GDM1 (cell line): Measurements from ENCODE around the gene OBI1.

Source experiments
- DNase-seq: peaks from one replicate; lab custom pipeline; 2025; lab: John Stamatoyannopoulos, UW

OBI1 gene, protein sequence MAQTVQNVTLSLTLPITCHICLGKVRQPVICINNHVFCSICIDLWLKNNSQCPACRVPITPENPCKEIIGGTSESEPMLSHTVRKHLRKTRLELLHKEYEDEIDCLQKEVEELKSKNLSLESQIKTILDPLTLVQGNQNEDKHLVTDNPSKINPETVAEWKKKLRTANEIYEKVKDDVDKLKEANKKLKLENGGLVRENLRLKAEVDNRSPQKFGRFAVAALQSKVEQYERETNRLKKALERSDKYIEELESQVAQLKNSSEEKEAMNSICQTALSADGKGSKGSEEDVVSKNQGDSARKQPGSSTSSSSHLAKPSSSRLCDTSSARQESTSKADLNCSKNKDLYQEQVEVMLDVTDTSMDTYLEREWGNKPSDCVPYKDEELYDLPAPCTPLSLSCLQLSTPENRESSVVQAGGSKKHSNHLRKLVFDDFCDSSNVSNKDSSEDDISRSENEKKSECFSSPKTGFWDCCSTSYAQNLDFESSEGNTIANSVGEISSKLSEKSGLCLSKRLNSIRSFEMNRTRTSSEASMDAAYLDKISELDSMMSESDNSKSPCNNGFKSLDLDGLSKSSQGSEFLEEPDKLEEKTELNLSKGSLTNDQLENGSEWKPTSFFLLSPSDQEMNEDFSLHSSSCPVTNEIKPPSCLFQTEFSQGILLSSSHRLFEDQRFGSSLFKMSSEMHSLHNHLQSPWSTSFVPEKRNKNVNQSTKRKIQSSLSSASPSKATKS

DNA sequence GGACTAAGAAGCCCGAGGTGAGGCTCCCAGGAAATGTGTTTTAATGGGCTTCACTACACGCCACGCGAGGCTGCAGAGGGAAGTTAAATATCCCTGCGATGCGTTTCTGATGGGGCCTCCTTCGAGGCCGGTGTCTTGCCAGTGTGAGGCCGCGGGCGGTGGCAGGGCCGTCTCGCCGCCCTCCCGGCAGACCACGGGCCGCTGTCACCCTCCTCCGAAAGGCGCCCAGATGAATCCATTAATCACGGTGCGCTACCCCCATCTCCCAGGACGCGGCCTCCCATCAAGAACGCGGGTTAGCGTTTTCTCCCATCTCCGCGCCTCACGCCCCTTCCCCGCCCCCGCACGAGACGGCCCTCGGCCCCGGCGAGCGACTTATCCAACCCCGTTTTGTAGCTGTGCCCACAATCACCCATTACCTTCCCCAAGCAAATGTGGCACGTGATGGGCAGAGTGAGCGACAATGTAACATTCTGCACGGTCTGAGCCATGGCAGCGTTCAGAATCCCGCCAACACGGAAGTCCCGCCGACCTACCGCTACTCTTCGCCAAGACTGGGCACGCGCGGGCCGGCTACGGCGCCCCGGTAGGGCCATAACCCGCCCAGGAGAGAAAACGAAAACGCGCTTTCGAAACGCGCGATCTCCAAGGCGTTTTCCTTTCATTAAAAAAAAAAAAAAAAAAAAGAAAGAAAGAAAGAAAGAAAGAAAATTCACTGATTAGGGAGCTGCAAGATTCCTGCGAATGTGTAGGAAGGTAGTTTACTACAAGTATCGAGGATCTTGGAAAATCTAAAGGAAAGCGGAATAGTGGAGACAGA is at the start of gene OBI1:
Gene OBI1, minus strand, starts transcription at position 526 of the 820 bp plus-strand sequence. Its CDS starts 35 bp downstream, at position 491.
- peak; percentile 86 for DNase-seq

DNA sequence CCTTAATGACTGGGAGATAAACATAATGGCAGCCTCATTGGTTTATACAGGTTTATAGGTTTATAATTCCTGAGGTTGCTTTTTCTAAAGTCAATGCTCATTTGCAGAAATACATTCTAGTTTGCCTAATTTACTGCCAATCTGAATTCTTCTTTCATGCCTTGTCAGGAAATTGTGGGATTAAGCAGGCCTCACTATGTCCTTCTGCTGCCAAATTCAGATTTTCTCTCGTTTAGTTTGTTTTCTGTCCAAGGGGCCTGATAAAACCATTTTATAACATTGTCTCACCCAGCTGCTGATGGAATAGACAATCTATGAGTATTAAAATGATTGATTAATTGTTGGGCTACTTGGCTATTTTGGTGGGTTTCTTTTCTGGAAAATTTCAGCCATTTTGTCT is 42.4 kb upstream of the OBI1 start:
- no peak for DNase-seq

DNA sequence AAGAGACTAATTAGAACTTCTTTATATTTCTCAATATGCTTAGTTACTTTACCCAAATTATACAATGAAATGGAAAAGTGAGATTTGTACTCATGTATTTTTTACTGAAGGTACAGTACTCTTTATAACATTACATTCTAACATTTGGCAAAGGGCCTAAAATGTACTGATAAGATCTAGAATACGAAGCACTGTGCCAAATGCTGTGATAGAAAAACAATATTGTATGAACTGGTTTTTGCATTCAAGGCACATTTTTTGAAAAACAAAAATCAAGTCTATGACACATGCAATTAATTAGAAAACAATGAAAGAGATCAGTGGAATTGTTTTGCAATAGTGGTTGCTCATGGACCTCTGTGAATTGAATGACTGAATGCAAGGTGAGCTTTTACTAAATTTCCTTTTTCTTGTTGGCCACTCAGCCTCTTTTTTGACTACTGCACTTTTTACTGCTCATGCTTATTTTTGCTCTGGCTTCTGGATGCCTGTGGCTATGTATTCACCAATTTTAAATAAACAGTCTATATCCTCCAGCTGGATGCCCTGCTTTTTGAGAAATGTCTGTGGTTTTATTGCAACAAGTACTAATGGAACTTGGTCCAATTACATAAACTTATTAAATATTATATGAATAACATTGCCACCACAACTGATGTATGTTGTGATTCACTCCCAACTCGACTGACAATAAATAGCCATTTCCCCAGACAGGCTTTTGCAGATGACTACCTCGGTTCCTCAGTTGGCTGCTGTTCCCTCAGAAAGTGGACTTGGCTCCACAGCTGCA is 41.4 kb upstream of the OBI1 start:
- DNase-seq, result no peak

DNA sequence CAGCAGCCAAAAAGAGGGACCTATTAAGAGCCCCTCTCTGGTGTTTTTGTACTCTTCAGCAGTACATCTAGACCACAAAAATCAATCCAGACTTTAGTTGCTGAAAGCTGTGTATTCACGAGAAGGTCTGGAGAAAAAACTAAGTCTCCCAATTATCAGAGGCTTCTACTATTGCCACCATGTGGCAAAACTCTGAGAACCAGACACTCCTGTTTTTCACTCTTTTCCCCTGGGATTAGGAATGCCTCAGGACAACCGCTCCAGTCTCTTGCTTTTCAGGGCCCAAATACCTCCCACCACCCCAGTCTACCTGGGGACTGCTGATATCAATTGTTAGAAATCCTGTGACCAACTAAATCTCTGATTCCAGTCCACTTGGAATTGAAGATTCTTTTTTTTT is 30.1 kb upstream of the OBI1 start:
- DNase-seq, result no peak

DNA sequence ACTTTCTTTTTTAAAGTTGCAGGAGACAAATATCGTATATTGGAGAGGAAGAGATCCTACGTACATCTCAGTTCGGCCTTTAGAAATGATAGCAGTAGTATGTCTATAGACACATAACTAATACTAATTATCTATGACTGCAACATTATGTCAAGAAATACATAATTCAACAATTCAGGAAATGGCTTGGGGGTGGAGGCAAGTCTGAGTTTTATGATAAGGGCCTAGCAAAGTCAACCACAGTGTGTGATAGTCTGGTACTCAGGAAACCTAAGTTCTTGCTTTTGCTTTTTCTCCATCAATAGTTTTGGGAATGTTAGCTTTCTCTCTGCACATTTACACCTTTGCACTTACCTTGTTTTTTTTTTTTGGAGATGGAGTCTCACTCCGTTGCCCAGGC is 27.5 kb upstream of the OBI1 start:
- no peak for DNase-seq

DNA sequence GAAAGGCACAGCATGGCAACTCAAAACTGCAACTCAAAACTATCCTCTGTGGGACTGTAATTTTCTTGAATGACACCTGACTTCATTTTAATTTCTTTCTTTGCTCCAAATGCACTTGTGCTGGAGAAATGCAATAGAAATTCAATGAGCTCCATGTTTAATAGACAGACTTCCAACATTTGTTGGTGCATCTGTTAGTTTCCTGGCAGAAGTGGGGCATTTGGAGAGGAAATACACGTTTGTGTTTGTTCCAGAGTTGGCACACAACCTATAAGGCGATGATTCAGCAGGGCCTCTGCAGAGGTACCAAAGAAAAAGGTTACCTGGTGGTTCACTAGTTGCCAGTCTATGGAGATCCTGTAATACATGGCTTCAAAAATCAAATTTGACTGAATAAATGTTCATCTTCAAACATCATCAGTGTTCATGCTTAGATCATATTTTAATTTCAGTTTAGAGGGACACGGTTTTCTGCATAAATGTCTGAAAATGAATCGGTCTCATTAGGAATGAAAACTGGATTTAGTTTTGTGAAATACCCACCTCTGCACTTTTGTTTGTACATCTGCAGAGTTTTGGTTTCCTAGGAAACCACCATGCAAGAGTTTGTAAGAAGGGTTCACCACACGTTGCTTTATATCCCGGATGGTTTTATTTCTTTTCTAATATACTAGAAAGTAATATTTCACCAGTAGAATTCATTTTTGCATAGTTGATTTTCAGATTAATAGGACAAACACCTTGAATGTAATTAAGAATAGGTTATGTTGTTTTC is 21.8 kb upstream of the OBI1 start:
- DNase-seq, result no peak

DNA sequence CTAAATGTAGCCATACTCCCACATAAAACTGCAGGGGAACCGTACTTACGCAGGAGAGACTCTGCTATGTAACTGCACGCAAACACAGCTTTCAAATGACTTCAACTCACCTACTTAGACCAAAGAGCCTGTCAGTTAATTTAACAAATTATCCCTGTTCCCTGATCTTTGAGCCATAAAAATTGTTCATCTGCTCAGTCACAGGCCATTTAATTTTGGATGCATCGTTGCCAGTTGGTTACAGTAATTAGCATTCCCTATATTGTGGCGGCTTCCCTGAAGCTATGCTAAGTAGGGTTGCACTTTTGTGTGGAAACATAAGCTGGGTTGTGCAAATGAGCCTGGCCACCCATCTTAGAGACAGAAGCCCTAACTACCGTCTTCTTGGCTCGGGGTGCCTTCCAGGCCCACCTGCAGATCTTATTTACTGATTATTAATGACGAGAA is 21.2 kb upstream of the OBI1 start:
- no peak for DNase-seq

DNA sequence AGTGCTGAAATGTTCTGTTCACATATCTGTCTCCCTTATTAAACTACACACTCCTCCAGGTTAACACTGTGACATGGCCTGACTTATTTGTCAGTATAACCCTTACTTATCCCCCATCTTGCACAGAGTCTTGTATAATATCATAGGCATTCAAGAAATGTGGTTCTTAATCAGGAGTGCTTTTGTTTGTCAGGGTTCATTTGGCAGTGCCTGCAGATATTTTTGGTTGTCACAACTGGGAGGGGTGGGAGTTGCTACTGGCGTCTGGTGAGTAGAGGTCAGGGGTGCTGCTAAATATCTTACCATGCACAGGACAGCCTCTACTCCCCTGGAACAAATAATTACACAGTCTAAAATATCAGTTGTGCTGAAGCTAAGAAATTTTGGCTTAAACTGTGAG is 20.4 kb upstream of the OBI1 start:
- no peak for DNase-seq

DNA sequence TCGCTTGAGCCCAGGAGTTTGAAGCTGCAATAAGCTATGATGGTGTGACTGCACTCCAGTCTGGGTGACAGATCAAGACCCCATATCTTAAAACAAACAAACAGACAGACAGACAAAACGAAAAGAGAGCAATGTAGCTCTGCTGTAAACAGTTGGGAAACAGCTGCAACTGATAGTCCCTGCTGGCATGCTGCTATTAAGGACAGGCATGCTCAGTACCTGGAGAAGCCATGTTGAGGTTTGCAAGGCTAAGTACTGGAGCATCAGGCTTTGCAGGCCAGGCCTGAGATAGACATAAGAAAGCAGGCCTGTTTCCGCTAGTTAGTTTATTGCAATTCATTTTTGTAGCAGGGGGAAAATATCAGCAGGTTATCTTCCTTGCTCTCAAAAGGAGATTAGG is 16.2 kb upstream of the OBI1 start:
- DNase-seq, result no peak

DNA sequence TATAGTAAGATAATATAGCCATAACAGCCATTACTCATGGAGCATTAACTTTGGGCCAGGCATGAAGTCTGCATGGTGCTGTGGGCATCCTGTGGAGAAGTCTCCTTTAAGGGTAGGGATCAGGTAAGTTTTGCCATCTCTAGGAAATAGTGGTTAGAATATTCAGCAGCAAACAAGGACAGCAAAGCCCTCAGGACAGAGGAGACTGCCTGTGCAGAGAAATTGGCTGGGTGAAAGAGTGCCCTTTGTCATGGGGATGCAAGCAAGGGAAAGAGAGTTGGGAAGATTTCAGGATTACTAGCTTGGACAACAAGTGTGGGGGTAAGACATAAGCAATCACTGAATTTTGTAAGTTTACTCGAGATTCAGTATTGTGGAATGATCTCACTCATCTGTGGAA is 15.7 kb upstream of the OBI1 start:
- DNase-seq, result no peak

DNA sequence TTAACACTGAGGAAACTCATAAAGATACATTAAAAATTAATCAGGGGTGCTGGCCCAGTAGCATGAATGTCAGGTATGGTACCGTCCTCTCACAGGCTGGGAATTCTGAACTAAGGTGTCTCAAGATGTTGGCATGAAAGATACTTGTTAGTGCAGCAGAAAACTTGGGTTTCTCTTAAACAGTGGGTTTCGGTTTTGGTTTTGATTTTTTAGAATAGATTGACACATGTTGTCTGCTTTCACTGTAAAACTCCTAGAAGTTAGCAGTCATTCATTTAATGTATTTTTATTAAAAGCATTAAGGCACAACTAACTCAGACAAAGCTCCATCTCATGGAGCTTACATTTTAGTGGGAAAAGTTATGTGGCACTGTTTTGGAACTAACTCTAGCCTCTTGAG is 3.5 kb upstream of the OBI1 start:
- no peak for DNase-seq

DNA sequence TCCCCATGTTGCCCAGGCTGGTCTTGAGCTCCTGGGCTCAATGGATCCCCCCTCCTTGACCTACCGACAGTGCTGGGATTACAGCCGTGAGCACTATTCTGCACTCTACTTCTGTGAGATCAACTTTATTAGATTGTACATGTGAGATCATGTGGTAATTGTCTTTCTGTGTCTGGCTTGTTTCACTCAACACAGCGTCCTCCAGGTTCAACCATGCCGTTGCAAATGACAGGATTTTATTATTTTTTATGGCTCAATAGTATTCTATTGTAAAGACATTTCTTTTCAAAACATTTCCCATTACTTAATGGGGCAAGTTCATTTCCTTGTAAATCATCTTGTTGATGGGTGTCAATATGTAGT is 1.5 kb upstream of the OBI1 start:
- DNase-seq, result no peak

DNA sequence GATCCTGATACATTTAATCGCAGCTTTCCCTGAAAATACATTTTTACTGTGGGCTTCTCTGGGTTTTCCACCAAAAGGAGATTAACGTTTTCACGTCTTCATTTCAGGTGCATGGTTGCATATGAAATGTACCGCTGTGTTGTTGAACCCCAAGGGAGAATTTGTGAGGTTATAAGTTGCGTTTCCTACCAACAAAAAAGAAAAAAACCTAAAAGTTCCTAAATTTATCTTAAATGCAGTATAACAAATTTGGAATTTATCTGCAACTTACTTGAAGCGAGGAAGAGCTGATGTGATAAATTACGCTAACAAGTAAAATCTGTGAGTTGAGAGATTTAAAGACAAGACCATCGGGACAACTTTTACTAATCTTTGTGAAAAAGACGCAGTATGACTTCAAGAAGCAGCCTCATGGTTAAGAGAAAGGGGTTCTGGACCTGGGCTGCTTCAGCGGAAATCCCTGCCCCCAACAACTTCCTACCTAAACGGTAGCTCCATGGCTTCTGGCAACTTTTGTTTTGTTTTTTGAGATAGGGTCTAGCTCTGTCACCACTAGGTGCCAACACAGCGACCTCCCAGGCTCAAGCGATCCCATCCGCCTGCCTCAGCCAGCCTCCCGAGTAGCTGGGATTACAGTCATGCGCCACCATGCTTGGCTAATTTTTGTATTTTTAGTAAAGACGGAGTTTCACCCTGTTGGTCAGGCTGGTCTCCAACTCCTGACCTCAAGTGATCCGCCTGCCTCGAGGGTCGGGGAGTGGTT is 958 bp upstream of the OBI1 start:
- no peak for DNase-seq

DNA sequence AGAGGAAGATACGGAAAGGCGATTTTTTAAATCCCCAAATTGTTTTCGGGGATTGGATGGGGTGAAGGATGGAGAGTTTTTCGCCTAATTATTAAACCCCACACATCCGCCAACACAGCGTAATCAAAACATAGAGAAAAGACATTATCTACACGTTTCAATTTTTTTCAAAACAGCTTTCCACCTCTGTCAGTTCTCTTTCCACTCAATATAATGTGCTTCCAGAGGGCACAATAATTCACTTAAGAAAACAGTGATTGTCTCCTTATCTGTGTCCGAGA is 435 bp upstream of the OBI1 start:
- no peak for DNase-seq

DNA sequence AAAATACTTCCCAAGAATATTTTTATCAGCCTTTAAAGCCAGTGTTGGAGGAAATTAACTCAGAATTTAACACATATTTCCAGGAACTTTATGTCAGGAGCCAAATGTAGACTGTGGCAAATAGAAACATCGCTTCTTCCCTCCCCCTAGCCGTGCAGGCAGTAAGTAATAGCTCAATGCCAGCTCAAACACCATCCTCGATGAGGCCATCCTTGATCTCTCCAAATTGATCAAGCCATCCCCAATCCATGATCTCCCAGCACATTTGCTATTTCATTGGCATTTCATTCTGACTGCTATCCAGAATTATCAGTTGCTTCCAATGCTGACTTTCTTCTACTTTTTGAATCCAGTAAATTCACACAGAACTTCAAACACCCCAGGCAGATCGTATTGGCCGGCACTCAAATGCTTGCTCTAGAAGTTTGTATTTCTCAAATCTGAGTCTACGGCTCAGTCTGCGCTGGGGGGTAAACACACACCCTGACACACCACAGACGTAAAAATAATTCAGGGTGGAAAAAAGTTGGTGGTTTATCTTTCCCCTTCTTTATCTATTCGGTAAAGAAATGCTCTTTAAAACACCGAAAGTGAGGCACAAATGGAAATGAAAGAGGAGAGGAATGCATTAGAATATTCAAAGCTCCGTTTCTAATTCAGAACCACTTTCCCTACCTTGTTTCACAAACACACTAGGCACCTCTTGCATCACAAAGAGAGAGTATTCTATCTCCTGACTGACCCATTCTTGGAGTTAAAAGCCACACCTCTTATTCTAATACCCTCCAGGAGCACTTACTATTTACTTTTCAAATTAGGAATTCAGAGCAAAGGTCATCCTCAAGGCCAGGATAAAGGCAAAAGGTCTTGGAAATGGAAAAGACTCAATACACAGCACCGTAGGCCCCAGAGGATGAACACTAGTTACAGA is 991 bp downstream of the OBI1 start:
- DNase-seq, result no peak

DNA sequence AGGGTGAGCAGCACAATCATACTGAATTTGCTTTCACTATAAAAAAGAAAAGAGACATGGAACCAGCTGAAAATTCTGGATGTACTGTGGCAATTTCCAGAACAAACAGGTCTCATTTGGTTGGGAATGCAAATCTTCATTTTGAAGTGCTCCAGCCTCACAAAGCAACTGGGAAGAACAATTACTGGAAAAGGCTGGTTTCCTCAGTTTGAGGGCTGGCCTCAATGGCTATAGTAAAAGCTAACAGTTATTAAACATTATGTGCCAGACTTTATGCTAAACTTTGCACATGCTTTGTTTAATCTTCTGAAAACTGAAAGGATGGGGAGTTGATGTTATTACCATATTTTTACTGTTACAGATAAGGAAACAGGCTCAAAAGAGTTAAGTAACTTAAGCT is 3.0 kb downstream of the OBI1 start:
- DNase-seq, result no peak

DNA sequence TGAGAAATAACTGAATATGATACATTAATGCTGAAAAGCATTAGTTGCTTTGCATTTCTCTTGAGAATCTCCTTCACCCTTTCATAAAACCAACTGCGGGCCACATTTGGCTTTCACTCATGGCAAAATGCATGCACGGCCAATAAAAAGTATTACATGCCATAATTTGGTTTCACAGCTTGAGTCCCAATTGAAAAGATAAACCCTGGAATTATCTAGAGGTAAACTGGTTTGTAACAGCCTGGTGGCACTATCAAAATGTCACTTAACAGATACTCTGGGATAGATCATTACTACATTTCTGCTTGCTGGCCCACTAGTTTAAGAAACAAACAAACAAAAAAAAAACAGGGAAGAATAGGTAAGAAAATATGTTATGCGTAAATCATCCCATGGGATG is 3.9 kb downstream of the OBI1 start:
- no peak for DNase-seq

DNA sequence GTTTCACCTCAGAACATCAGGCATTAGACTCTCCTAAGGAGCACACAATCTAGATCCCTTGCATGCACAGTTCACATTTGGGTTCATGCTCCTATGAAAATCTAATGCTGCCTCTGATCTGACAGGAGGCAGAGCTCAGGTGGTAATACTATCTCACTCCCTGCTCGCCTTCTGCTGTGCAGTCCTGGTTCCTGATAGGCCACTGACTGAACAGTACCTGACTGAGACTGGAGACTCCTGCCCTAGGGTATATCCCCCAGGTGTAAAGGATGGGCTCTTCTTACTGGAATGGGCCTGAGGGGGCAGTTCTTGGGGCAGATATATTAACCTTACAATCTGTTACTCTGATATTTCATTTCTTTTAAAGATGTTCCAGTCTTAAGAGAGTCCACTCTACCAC is 6.3 kb downstream of the OBI1 start:
- DNase-seq, result no peak

DNA sequence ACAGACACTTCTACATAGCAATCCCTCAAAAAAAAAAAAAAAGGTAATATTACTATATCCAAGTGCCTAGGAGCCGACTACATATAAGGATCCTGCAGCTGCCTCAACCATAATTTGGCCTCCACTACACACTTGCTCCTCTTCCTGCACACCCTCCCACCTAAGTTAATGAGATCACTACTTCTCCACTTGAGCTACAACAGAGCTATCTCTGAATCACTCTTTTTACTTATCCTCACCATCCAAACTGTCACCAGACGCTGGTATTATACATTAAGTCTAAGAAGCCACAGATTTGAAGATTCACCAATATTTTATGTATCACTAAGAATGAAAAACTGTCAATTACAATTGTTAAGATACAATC is 8.3 kb downstream of the OBI1 start:
- no peak for DNase-seq
